SK-N-MC (cell line): ENCODE data around the gene CAPG.

Experiments used
- EZH2 ChIP-seq: fragments of 200-600 bp; sonication (generic); IDR thresholded peaks from one replicate; pipeline ENCODE4 v1.6.1; 2017; ENCODE audit warnings: antibody characterized with exemption
- FOXP2 ChIP-seq: optimal IDR thresholded peaks from 2 replicates; pipeline ENCODE3; 2011; ENCODE audit warnings: mild to moderate bottlenecking, moderate library complexity; ENCODE audit not compliant: insufficient read depth; ENCODE audit errors: extremely low read length, control extremely low read depth
- POLR2AphosphoS5 ChIP-seq: IDR thresholded peaks from 2 replicates; pipeline ENCODE4 v1.6.1; 2012; ENCODE audit warnings: mild to moderate bottlenecking, low read depth, low read length, borderline replicate concordance

DNA sequence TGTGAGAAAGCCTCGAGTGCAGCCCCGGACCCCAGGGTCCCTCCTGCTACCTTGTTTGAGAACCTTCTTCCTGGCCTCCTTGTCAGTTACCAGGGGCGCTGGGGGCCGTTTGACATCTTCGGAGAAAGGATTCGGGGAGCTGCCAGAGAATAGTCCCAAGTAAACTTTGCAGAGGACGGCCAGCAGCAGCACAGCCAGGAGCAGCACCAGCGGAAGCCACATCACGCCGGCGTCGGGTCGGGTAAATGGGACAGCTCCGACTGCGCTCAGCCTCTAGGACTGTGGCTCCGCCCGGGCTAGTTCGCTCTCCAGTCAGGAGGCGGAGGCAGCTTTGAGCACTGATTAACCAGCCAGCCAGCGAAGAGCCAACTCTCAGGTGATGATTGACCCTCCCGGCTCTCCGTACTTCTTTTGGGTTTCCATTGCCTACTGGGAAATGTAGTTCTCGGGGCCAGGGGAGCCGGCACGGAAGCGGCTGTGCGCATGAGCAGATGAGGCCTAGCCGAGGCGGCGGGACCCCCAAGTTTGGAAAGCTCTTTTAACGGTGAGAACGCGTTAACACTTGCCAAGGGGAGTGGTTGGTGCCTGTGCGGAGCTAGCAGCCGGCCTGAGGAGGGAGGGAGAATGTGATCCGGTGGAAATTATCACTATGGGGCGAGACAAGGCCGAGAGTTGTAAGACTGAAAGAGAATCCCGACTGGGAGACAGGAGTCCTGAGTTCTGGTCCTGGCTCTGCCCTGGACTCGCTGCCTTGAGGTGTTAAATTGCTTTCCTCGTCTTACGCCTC, 55.7 kb downstream of the CAPG start, which contains the start of the genes ELMOD3 and RETSAT:
- TF ChIP-seq FOXP2 (no peak), POLR2AphosphoS5 (peak; percentile 97), EZH2 (no peak)
